CD4-positive, alpha-beta T cell treated with Interleukin-10 for 1 hour (primary cell): ENCODE data around the gene LIMS1.

Experiments
- DNase-seq: peaks from one replicate; pipeline ENCODE4 v3.0.0-alpha.2; 2020

LIMS1 gene

DNA sequence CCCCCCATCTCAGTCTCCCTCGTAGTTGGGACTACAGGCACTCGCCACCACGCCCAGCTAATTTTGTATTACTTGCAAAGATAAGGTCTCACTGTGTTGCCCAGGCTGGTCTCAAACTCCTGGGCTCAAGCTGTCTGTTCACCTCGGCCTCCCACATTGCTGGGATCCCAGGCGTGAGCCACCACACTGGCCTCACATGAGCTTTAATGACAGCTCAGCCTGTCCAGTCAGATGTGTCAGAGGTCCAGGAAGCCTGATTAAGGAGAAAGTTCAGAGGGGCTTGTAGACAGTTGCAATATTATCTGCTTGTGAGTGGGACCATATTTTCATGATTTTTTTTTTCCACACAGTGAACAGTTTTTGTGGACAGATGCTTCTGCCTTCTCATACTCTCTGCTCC lies 82.0 kb downstream of the LIMS1 start:
- DNase-seq = no peak

DNA sequence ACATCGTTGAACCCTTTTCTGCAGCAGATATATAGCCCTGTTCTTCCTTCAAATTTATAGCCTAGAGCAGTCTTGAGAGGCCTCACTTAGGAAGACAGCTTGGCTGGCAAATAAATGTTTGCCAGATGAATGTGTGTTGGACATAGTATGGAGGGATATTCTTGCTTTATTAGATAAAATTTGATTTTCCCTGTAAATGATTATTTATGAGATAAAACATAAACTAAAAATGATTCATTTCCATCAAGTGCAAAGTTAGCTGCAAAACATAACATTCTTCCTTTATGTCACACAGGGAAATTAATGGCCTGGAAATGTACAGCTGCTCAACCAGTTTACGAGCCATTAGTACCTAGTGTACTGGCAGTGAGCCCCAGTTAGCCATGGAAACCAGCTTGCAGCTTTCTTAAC lies 82.5 kb downstream of the LIMS1 start:
- DNase-seq = no peak

GRCh38 chr2:108617617-108618016 lies 83.3 kb downstream of the LIMS1 start:
- DNase-seq = no peak

GRCh38 chr2:108619925-108620620 lies 85.8 kb downstream of the LIMS1 start:
- DNase-seq = no peak

- no peak for DNase-seq
Measured at GRCh38 chr2:108620656-108621055, 86.4 kb downstream of the LIMS1 start.

DNA sequence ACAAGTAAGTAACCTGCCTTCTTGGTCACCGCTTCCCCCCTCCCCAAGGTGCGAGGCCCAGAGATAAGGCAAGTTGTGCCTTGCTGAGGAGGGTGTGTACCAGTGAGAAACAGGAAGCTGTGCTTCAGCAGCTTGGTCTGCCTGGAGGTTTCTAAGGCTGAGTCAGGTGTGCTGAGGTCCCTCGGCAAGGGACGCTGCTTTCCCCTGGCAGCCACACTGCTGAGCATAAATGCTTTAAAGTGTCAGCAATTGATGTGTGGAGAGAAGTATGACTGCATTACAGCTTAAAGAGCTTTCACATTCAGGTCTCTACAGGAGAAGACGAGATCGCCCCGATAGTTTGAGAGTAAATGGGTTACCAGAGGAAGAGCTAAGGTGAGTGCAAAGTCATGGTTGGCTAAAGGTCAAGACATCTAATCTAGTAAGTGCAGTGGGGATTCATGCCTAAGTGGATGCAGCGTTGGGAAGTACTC lies 86.9 kb downstream of the LIMS1 start:
- peak; percentile 84 for DNase-seq

- DNase-seq = peak; percentile 47
Measured at GRCh38 chr2:108621687-108622681, 87.7 kb downstream of the LIMS1 start.

- DNase-seq = no peak
Measured at GRCh38 chr2:108623616-108624015, 89.3 kb downstream of the LIMS1 start.

DNA sequence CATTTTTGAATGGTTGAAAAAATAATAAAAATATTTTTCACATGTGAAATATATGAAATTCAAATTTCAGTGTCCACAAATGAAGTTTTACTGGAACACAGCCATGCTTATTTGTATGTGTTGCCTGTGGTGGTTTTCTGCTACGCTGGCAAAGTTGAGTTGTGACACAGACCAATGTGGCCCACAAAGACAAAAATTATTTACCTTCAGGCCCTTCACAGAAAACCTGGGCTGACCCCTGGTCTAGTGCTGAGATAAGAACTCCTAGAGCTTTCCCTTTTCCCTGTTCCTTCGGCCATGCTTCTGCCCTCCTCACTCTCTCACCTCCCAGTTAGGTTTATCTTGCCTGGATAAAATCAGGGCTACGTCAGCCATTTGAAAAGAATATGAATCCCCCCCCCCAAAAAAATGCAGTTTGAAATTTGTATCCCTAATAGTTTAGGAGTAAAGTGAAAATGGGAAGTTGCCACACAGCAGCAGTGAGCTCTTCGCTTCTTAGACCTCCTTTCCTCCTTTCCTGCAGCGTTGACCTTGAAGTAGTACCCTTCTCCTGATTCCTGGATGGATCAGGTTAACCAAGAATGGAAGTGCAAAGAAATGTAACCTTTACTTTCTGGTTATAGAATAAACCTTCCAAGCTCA lies 91.0 kb downstream of the LIMS1 start:
- DNase-seq = no peak

- DNase-seq = no peak
Measured at GRCh38 chr2:108625828-108626195, 91.5 kb downstream of the LIMS1 start.

- DNase-seq = no peak
Measured at GRCh38 chr2:108626995-108627394, 92.7 kb downstream of the LIMS1 start.

- no peak for DNase-seq
Measured at GRCh38 chr2:108627911-108628567, 93.8 kb downstream of the LIMS1 start.

- no peak for DNase-seq
Measured at GRCh38 chr2:108628936-108629335, 94.7 kb downstream of the LIMS1 start.

DNA sequence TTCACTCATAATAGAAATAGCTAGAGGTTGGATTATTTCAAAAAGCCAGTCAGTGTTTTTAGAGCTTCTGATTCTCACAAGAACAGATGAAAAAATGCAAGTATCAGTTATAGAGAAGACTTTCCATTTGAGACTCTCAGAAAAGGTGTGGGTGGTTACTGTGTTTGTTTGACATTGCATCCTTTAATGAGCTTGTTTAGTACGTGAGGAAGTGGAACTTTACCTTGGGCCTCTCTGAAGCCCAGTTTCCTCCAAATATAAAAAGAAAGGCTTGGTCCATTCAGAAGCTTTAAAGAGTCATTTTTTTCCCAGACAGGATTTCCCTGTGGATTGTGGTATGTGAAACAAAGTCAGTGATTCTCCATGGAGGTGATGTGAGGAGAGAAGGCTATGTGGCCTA lies 95.1 kb downstream of the LIMS1 start:
- DNase-seq = no peak

DNA sequence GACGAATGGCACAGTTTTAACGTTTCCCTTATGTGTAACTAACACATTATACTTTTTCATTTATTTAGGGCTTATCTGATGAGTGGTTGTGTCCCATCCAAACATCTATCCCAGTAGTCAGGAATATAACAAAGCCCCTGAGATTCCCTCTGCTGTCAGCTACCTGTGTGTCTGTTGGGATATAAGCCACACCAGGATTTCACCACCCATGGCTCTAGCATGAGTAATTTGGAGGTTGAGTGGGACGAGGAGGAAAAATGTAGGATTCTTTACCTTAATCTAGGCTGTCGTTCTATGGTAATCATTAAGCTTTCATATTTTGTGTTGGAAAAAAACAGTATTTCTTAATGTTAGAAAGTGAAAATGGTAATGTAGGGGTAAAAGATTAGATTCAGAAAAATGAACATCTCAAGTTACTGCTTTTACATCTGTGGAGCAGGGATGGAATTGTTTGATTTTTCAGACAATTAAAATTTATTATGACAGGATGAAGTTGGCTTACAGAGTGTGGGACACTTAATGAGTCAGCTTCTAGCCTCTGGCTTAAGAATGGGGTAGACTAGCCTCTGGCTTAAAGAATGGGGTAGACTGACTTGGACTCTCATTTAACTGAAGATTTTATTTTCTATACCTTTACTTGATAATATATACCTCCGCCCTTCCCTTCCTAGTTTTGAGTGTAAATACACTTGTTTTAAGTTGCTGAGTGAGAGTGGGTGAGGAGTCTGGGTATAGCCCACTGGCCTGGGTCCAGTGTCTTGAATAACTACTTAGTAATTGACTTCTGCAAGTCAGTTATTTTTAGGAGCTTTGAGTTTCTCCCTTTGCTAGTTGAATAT lies 96.5 kb downstream of the LIMS1 start:
- no peak for DNase-seq

DNA sequence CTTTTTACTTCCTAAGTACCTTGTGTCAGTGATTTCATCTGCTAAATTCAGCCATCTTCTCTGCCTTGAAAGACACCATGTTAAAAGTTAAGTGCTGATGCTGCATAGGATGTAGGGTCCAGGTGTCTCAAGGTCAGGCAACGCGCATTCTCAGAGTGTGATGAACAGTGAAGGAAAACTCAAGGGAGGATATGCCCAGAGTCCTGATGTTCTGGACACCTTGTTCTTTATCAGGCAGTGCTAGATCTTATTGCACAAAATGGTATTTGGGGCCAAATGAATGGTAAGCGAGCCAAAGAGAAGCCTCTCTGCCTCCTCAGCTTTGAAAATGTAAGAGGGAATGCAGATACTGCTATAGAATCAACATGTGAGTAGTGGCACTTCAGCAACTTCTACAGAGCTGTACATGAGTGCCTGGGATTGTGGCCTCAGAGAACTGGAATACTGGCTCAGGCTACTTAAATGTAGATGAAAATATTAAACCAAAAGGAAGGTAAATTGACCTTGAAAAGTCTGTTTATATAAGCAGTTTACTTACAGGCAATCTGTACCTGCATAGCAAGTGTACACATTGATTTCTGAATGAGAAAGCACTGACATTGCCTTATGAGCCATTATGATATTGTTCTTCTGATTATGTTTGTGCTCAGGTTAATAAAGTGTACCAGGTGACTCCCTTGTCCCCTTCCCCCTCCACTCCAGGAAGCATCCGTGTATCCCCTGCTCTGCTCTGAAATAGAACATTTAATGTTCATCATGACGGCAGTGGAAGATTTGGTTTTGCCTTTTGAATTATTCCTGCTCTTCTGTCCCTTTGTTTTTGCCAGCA lies 98.3 kb downstream of the LIMS1 start:
- no peak for DNase-seq

GRCh38 chr2:108633409-108633808 lies 99.1 kb downstream of the LIMS1 start:
- DNase-seq = no peak

DNA sequence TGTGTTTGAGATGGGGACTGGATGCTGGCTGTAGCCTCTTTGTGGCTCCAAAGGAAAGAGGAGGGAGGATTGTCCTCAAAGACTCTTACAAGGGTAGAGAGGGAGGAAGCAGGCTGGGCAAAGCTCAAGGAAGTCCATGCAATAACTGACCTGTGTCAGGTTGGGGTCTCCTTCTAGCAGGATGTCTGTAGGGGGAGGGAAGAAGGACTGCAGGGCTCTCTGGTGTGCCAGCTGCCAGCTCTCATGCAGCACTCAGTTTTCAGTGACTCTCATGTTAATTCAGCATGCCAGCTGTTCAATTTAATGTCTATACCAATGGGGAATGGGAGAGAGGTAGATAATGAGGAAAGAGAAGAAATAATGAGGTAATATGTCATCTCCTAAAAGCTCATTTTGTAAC lies 99.7 kb downstream of the LIMS1 start:
- DNase-seq = no peak

DNA sequence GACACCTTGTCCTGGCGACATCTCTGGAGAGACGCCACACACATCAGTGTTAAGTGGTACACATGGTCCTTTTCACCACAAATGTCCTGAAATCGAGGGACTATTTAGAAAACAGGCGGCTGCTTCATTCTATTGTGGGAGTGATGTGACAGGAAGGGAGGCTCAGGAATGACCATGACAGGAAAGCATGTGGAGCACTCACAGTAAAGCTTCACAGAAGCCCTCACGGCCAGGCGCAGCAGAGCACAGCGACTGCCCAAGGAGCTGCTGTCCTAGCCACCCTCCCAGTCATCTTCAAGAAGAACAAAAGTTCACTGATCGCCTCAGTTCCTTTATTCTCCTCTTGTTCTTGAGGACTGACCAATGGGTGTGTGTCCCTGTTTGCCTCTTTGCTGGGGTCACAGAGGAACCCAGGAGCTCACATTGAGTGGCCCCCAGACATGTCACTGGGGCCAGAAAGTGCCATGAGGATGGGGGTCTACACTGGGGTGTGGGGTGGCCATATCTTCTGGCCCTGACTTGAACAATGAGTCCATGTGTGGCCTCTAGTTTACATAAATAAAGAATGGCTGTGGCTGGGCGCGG lies 100.4 kb downstream of the LIMS1 start:
- DNase-seq = no peak

GRCh38 chr2:108635630-108636354 lies 101.5 kb downstream of the LIMS1 start:
- no peak for DNase-seq
